GM12874 (cell line): ENCODE measurements around the gene UTRN.

Source experiments
- TF ChIP-seq, protein P1 (sequence below): IDR thresholded peaks from 2 replicates; pipeline ENCODE4 v1.5.1; 2011; ENCODE audit warnings: low read depth, mild to moderate bottlenecking, control low read depth, low read length, moderate library complexity; ENCODE audit not compliant: insufficient read depth

Gene UTRN

DNA sequence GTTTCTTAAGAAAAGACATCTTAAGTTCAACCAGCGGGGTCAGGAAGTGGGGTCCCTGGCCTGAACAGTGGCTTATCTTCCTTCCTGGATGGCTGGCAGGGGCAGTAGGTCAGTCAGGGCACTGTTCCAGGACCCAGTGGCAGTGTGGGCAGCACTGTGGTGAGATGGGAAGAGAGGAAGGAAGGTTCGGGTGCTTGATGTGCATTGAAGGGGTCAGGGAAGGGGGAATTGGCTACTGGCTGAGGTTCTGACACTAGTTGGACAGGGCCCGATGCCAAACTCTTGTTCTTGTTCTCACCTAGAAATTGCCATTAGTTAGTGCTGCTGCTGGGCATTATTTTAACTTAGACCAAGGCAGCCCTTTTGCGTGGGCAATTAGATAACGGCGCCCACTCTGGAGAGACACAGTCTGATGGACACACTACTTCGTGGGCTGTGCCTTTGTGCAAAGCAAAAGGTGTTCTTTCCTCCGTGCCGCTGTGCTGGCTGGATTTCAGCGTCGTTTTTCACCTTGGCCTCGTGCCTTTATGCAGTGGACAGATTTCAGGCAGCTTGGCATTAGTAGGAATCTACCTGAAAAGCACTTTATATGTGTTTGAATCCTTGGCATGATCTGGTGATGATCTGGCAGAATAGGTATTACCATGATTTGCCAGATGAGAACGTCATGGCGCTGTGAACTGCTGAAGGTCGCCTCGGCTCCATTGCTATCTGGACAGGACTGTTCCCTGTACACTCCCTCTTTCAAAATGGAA lies 30.3 kb downstream of the UTRN start:
- TF ChIP-seq, protein P1, sequence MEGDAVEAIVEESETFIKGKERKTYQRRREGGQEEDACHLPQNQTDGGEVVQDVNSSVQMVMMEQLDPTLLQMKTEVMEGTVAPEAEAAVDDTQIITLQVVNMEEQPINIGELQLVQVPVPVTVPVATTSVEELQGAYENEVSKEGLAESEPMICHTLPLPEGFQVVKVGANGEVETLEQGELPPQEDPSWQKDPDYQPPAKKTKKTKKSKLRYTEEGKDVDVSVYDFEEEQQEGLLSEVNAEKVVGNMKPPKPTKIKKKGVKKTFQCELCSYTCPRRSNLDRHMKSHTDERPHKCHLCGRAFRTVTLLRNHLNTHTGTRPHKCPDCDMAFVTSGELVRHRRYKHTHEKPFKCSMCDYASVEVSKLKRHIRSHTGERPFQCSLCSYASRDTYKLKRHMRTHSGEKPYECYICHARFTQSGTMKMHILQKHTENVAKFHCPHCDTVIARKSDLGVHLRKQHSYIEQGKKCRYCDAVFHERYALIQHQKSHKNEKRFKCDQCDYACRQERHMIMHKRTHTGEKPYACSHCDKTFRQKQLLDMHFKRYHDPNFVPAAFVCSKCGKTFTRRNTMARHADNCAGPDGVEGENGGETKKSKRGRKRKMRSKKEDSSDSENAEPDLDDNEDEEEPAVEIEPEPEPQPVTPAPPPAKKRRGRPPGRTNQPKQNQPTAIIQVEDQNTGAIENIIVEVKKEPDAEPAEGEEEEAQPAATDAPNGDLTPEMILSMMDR, result no peak

DNA sequence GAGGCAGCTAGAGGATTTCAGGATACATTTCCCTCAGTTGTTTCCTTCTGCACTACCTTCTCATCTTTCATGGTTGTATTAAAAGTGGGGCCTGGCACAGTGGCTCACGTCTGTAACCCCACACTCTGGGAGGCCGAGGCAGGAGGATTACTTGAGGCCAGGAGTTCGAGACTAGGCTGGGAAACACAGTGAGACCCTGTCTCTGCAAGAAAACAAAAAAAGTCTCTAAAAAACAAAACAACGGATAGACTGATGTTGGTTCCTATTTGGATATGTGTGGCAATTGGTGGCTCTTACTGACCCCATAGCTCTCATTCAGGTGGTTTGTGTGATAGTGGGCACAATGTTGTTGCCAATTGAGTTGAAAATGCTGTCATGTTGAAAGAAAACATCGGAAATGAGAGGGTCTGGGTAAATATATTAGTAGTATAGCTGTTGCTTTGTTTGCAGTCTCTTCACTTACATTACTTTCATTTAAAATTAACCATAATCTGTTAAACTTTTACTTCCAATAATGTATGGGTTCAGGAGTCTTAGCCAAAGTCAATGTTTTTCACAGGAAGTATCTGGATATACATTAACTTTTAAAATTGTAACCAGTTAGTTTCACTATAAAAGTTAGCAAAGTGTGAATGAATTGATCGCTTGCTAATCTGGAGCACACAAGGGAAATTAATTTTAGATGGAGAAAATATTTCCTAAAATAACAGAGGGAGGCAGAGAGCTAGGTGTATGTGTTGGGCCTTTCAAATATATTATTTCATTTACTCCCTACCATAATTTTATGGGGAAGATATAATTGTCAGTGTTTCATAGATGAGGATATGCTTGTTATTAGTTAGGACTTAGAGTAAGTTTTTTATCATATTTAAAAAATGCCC lies 31.1 kb downstream of the UTRN start:
- TF ChIP-seq, protein P1, result no peak

DNA sequence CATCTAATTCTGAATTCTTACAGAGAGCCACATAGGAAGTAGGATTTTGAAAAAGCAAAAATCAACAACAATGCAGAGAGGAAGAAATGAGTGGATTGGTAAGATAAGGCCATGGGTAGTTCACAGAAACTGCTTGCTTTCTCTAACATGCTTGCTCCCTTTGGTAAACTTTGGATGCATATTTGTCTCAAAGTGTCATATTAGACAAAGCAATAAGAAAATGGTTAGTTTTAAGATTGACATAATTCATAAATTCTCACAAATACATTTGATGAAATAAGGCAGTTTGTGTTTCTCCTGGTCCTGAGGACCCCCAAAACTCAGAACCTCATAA lies 31.7 kb downstream of the UTRN start:
- TF ChIP-seq, protein P1, result no peak

DNA sequence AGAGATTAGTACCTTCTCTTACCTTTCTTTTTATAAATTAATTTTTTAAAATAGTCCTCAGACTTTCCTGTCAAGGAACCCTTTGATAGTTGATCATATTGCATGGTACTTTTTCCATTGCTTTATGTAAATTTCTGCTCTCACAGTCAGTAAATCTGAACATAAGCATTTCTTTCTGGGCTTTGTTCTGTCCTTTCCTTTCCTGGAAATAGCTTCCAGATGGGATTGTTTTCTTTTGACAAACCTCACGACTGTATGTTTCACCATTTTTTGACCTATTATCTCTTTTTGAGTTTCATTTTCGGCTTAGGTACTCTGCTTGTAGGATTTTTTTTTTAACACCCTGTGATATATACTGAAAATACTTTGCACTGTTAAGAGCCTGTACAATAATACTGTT lies 32.6 kb downstream of the UTRN start:
- TF ChIP-seq, protein P1, result no peak

DNA sequence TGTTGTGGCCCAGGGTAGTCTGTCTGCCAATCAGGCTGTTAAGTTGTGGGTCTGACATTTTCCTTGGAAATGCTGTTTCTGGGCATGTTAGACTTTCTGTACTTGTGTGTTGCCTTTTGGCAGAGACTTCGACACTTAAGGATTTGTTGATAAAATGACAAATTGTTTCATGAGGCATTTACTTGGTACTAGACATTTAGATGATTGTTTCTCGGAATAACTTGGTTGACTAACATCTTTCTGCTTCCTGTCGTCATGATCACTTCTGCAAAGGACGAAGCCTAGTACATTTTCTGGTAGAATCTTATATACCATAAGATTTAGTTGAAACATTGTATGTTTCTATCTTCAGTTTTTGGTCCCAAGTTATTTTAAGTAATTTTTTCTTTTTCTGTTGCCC lies 34.1 kb downstream of the UTRN start:
- TF ChIP-seq, protein P1, result no peak

DNA sequence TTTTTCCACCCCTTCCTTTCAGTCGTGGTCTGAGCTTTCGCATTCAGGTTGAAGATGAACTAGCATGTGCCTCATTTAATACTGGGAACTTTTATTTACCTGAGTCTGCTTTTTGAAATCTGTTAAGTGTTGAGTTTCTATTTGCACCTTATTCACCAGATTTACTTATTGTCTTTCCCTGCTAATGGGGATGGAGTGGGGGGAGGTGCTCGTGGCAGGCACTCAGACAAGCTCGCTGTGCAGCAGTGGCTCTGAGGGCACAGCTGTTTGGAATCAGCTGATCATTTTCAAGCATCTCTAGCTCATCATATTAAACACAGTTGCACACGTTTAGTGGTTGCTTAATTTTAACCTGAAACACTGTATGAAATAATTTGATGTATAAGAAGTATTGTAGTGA lies 35.6 kb downstream of the UTRN start:
- TF ChIP-seq, protein P1, result no peak

DNA sequence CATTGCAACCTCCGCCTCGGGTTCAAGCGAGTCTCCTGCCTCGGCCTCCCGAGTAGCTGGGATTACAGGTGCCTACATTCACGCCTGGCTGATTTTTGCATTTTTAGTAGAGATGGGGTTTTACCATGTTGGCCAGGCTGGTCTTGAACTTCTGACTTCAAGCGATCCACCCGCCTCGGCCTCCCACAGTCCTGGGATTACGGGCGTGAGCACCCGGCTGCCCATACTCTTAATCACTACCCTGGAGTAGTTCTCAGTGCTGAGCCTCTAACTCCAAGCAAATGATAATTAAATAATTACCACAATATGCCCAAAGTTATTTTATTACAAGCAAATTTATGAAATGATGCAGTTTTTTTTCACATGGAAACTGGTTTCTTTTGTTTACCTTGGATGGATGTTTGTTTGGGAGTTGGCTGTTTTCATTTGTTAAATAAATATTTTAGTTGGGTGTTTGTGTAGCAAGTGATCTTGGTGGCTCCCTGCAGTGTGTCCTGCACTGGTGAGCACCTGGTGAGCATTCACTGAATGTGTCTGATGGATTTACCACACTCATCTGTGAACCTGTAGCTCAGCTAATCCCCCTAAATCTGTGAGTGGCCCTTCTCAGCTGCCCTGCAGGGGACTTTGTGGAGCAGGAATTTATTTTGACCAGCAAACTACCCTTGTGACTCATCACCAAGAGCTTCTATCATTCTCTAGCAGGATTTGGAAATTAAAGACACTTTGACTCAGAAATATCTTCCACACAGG lies 36.9 kb downstream of the UTRN start:
- TF ChIP-seq, protein P1, result no peak
